SKM-1 treated with dmso at 0.1 percent for 144 hours (cell line): ENCODE data around the gene HGD.
"Not testable (repeated sequence)": the region's sequence is repeated elsewhere in the genome, so short reads cannot be mapped to it uniquely, and the experiment has no call there.

ENCODE experiments used
- DNase-seq: peaks from one replicate; lab custom pipeline; 2025; ENCODE audit not compliant: unreplicated experiment; lab: John Stamatoyannopoulos, UW

HGD gene

DNA sequence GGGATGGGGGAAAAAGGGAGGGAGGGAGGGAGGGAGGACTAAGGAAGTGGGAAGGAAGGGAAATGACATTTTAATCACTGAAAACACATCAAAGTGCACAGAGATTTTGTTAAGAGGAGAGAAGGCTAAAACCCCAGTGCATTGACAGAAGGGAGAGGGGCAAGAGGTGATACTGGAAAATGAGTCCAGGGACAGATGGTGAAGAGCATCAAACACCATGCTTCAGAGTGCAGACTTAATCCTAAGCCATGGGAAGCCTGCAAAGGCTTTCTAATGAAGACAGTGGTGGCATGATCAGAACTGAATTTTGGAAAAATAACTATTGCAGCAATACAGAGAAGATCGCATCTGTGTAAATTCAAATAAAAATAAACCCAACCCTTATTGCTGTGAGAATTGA is 41.8 kb downstream of the HGD start:
- no peak for DNase-seq

- DNase-seq: not testable (repeated sequence)
These were observed 43.2 kb downstream of the HGD start for GRCh38 chr3:120638820-120639219.

- DNase-seq: no peak
These were observed 44.0 kb downstream of the HGD start for GRCh38 chr3:120637851-120638559.

DNA sequence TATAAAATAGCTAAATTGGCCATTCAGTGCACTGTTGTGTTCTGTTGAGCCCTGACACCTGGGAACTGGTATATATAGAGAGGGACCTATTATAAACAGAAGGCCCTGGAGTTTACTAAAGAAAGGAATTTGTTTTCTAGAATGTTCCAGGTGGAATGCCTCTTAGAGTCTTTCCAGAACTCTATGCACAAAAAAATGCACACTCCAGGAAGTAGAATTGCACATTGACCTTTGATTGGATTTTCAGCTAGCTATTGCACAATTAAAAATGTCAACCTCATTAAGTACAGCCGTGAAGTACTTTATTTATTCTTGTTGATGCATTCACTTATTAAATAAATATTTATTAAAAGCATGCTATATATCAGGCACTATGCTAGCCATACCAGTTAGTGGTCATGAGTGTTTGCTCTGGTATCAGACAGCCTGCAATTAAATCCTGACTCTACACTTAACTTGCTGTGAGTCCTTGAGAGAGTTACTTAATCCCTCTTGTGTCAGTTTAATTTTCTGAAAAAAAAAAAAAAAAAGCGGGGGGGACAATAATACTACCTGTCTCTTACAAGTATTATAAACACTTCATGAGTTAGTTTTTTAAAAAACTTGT is 45.1 kb downstream of the HGD start:
- no peak for DNase-seq

- DNase-seq: no peak
These were observed 47.5 kb downstream of the HGD start for GRCh38 chr3:120634539-120634938.

DNA sequence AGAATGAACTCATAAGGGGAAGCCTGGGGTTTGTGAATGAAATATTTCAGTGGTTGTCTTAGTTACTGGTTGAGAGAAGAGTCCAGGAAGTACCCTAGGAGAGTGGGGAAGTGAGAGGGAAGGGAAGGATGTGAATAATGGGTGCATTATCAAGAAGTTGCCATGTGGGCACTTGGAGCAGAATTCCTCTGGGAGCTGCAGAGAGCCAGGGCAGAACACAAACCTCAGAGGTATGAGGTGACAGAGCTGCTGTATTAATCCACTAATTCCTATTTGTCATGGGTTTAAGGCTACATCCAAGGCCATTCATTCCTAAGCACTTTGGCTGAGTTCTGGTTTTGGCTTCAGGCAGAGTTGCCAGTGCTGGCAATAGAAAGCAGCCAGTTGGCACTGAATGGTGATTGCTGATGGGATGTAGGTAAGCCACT is 56.9 kb downstream of the HGD start:
- no peak for DNase-seq

DNA sequence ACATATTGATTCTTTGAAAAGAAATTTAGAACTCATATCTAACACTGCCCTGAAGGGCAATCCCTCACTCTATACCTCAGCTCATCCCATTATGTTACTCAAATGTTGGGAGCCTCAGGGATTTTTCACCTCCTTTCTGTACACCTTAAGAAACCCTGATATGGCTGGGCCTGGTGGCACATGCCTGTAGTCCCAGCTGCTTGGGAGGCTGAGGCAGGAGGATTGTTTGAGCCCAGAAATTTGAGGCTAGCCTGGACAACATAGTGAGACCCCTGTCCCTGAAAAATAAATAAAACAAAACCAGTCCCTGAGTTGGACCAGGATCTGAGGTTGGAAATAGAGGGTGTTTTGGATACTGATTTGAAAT is 58.3 kb downstream of the HGD start:
- no peak for DNase-seq

DNA sequence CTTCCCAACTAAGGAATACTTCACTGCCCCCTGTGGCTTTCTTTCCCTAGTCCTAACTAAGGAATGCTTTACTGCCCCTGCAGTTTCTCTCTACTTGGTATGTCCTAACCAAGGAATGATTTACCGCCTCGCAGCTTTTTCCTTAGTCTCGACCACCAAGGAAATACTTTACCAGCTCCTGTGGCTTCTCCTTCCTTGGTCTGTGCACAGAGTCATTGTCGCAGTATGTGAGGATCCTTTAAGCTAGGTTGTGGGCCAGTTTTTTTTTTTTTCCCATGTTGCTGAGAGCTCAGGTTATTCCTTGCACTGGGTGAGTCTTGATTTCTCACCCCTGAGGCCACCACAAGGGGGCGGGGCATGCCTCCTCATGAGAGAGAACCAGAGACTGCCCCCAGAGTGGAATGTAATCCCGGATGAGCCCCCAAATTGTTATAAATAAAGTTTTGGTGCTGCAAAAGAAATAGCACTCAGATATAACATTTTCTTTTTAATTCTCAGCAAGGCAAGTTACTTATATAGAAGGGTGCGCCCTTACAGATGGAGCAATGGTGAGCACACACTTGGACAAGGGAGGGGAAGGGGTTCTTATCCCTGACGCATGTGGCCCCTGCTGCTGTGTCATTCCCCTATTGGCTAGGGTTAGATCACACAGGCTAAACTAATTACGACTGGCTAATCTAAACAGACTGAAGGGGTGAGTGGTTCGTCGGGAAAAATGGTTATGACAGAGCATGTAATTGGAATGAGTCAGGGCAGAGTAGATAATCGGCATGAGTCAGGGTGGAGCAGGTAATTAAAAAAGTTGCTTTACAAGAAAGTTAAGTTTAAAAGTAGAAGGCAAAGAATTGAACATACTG is 58.9 kb downstream of the HGD start:
- DNase-seq: no peak

DNA sequence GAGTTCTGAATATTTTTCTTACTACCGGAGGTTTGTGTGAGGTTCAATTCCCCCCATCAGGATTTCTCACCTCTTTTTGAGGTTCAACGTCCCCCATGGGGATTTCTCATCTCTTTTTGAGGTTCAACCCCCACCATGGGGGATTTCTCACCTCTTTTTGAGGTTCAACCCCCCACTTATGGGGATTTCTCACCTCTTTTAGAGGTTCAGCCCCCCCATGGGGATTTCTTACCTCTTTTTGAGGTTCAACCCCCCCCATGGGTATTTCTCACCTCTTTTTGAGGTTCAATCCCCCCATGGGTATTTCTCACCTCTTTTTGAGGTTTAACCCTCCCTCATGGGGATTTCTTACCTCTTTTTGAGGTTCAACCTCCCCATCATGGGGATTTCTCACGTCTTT is 59.6 kb downstream of the HGD start:
- DNase-seq: no peak

- not testable (repeated sequence) for DNase-seq
These were observed 65.3 kb downstream of the HGD start for GRCh38 chr3:120616745-120617144.

DNA sequence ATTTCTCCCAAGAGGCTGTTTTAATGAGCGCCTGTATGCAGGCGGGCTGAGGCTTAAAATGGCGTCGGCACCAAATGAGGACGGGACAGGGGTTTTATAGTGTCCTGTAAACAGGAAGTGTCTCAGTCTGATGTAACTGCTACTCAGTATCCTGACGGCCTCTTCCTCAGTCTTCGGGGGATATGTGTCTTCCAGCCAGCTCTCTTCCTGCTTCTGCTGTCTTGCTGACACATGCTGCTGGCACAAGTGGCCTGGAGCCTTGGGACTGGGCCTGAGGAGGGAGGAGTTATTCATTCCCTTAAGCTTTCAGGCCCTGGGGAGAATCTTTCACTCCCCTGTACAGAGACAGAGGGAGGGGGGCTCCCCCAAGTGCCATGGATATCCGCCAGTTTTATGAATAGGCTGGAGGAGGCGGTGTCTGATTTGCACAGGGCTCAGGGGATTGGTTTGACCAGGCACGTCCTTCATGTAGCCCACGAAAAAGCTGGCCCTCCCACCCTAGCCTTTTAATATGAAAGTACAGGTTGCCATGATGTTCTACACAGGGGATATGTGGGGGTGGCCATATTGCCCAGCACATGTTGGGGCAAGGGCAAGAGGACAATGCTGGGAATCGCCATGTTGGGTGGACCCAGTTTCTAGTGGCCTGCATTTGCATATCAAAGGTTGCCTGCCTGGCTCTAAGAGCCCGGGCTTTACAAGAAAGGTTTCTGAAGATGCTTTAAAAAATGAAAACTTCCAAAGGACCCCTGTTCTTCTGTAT is 66.0 kb downstream of the HGD start:
- DNase-seq: no peak

DNA sequence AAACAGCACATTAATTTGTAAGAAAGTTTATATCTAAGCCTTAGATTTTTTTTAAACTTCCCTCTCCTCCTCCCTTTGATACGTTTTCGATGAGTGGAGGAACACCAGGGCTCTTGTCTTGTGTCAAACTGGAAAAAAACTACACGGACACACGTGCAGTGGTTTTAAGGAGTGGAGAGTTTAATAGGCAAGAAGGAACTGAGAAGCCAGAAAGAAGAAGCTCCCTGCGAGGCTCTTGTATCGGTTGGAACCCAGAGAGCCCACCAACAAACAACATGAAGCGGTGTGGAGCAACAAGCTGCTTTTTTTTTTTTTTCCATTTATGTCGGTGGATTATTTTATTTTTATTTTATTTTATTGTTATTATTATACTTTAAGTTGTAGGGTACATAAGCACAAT is 67.3 kb downstream of the HGD start:
- DNase-seq: no peak

GRCh38 chr3:120608506-120608905 is 73.5 kb downstream of the HGD start:
- DNase-seq: no peak

GRCh38 chr3:120604784-120605183 is 77.3 kb downstream of the HGD start:
- DNase-seq: no peak

GRCh38 chr3:120604382-120604781 is 77.7 kb downstream of the HGD start:
- DNase-seq: no peak

DNA sequence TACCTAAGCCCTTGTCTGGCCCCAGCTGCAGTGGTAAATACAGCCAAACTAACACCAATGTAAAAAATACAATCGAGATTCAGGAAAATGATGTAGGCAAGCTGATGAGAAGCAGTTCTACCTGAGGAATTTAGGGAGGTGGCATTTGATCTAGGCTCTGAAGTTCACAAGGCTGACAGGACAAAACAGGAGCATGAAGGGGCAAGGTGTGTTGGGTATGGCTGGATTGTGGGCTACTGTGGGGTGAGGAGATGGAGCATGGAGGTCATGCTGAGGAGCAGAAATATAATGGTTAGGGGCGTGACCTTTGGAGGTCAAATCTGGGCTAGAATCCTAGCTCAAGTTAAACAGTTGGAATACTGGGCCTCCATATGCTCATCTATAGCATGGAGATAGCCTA is 79.4 kb downstream of the HGD start:
- DNase-seq: no peak

GRCh38 chr3:120601554-120601953 is 80.5 kb downstream of the HGD start:
- DNase-seq: no peak

DNA sequence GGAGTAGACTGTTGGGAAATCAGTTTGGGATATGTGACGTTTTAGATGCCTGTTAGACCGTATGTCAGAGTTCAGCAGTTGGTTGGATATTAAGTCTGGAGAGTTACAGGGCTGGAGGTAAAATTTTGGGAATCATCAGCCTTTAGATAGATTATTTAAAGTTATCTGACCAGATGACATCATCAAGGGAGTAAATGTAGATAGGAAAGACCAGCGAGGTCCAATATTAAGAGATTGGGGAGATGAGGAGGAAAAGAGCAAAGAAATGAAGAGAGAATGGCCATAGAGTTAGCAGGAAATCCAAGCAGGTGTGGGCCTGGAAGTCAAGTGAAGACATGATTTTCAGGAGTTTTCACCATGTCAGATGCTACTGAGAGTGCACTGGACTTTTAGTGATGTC is 82.8 kb downstream of the HGD start:
- no peak for DNase-seq

GRCh38 chr3:120597445-120598049 is 84.5 kb downstream of the HGD start:
- DNase-seq: no peak

DNA sequence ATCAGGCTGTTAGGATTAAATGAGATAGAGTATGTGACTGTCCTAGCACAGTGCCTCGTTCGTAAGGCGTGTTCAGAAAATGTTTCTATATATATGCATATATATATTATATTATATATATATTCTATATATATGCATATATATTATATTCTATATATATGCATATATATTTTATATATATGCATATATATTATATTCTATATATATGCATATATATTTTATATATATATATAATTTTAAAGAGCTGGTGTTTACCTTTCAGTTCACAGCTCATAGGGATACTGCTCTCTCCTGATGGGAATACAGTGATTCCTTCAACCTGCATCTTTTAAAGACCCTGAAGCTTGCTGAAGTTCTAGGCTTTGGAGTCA is 85.2 kb downstream of the HGD start:
- DNase-seq: no peak
